Activated naive CD4-positive, alpha-beta T cell (primary cell): ENCODE results near the gene PCMTD2.
"Not testable (repeated sequence)": the region's sequence is repeated elsewhere in the genome, so short reads cannot be mapped to it uniquely, and the experiment has no call there.

Experiments
- DNase-seq, 4 experiments: peaks; one replicate each; lab custom pipeline; 2025; lab: John Stamatoyannopoulos, UW

Gene PCMTD2

GRCh38 chr20:64224351-64225170 lies 31.0 kb upstream of the PCMTD2 start:
- DNase-seq, result no peak

DNA sequence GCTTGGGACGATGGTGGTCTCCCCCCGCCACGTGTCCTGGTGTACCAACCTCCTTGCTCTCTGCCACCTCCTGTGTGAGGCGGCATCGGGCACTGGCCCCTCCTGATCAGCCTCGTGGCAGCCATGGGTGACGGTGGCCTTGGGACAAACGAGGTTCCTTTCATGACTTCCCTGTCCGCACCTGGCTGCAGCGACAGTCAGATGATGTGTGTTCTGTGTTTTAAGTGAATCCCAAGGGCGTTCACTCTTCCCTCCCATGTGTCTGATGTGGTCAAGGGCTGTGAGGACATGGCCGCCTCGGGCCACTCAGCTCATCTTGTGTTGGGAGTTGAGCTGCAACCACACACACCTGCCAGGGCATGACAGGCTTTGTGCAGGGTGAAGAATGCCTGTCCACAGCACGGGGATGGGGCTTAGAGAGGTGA lies 30.4 kb upstream of the PCMTD2 start:
- DNase-seq, result no peak

DNA sequence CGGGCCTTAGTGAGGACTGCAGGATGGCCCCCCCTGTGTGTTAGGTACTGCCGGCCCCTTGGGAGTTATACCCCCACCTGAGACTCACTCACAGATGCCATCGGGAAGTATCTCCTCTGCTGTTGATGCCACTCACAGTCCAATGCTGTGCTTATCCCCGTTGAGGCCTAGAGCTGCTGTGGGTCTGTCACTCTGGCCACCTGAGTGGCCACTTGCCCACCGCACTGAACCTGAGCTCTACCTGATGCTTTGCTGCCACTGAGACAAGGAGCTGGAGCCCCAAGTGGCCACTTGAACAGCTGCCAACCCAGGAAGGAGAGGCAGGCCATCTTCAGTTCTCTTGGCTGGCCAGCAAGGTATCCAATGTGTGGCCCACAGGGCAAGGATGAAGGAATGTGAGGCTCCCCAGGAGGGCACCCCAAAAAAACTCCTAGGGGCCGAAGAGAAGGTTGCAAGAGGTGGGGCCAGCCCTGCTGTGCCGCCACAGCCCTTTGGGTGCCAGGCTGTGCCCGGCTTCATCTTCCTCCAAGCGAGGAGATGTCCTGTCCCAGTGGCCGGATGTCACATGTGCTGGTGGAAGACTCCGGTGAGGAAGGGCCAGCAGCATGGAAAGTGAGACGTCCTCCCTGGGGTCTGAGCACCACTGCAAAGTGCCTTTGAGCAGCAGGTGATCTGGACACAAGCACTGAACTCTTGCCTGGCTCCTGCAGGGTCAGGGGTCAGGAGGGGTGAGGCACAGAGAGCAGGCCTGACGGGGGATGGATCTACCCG lies 29.5 kb upstream of the PCMTD2 start:
- no peak for DNase-seq

DNA sequence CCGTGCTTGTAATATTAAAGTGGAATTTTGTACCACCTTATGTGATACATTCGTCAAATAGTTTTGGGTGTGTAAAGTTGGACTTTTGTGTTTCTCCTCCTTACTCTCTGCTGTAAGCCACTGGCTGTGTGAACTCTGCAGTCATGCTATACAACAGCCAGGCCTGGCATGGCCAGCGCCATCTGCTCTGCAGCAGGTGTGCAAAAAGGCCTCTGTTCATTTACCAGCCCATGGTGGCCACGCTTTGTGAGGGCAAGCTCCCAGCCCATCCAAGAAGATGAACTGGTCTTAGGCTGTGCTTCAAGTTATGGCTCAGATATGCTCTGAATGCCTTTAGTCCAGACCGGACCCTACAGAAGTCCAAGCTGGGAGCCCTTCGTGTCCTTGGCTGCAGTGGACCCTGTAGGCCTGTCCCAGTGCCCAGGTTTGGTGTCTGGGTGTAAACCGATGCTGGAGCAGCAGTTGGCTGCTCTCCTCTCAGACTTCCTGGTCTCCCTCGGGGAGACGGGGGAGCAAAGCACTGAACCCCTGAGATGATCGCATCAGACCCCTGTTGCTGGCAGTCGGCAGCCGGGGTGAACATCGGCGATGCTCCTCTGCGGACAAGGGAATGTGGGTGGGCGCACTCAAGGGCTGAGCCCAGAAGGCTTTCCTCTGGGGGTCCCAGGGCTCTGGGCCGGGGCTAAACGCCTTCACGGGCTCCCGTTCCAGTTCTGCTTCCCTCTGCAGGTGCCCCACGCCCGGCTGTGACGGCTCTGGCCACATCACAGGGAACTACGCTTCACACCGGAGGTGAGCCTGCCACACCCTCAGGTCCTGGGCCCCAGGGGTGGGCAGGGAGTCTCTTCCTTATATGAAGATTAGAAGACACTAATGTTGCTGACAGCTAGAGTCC lies 28.6 kb upstream of the PCMTD2 start:
- no peak for DNase-seq

- no peak for DNase-seq
Measured at GRCh38 chr20:64228086-64228653, 27.4 kb upstream of the PCMTD2 start.

DNA sequence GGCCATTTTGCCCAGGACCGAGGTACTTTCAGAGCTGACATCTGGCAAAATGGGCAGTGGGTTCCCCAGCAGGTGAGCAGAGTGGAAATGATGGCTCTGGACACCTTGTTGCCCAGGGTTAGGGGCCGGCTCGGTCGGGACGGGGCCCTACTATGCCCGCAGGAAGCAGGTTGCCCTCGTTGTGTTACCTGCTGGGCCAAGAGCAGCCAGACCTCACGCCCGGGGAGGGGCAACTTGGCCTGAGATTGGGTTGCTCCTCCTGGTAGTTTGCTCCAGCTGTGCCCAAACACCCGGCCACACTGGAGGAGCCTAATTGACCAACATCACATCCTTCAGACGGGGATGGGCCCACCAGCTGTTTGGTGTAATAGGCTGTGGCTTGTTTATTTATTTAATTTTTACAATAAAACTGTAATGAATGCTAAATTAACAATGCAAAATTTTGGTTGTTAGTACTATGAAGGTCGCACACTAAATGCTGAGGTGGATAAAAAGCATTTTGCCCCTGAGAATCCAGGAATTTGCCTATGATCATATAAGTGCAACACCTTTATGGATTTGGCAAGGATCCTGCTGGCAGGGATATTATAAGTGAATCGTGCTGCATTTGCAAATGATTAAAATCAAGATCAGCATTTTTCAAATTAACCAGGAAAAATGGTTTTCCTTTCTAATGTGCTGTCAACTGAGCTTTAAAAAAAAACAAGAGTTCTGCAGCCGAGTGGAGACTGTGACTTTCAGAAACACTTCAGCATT lies 26.6 kb upstream of the PCMTD2 start:
- DNase-seq, result no peak

DNA sequence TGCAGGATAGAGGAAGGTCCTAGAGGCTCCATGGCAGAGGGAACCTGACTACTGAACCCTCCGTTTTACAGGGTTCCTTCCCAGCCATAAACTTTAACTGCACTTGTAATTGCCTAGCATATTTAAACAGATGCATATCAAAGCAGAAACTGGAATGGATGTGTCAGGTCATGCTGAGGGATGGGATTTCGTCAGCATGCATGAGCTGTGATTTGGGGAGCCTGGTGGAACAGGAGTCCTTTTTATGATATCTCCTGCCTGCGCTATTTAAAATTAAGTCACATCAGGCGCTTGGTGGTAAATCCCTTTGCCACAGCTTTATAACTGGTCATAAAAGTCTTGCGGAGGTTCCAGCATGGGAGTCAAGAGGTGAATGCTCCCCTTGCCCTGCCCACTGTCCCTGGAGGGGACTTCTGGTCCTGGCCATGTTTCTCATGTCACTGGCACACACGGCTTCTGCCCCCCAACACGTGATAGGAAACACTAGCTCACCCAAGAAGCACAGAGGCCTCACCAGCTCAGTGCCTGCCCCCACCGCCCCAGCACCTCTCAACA lies 26.0 kb upstream of the PCMTD2 start:
- DNase-seq, result no peak

DNA sequence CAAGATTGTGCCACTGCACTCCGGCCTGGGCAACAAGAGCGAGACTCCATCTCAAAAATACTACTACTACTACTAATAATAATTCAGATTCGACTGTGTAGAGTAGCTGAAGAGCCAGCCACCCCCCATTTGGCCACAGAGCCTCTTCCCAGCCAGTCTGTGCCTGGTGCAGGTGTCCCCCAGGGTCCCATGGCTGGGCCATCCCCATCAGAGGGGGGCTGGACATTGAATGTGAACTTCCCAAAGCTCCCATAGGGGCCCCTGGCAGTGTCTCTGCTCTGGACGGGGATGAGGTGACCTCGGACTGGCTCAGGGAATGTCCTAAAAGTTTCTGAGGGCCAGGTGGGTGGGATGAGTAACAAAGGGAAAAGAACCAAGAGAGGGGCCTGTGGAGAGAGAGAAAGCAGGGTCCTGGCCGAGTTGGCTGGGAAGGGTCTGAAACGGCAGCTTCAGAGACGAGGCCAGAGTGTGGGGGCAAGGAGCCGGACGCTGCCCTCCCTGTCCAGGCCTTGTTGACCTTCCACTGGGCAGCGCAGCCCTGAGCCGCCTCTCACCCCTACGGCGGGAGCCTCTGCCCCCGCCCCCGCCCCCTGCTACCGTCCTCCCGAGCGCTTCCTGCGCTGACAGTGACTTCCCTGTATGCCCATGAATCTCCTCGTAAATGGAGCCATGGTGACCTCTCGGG lies 24.9 kb upstream of the PCMTD2 start:
- no peak for DNase-seq

DNA sequence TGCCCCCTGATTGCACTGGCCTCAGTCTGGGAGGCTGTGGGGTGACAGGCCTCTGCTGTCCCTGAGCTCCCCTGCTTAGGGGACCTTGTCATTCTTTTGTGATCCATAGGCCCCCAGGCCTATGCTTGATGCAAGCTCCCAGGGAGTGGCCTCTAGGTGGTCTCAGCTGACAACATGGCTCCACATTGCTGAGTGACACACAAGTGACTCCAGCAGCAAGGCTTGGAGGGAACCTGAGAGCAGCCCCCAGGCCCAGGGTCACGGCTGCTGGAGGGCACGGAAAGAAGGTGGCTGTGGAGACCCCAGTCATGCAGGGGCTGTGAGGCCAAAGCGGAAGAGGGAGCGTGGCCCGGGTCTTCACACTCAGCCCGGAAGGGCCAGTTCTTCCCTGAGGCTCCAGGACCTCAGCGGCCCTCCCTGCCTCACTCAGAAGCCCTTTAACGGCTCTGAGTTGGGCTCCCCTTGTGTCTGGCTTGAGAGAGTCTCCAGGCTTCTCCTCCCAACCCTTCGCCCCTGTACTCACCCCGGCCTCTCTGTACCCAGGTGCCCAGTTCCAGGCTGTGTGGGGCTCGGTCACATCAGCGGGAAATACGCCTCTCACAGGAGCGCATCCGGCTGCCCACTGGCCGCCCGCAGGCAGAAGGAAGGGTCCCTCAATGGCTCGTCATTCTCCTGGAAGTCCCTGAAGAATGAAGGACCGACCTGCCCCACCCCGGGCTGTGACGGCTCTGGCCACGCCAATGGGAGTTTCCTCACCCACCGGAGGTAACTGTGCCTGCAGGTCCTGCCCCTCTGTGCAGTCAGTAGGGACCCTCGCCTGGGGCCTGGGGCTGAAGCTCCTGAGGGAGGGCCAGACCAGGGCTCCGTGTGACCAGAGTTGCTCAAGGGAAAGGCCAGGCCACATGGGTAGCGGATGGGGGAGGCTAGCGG lies 23.7 kb upstream of the PCMTD2 start:
- DNase-seq, result no peak

- no peak for DNase-seq
Measured at GRCh38 chr20:64232794-64233193, 22.8 kb upstream of the PCMTD2 start.

- no peak for DNase-seq
Measured at GRCh38 chr20:64233725-64234124, 21.8 kb upstream of the PCMTD2 start.

GRCh38 chr20:64234291-64234791 lies 21.2 kb upstream of the PCMTD2 start:
- DNase-seq, result no peak

GRCh38 chr20:64234921-64235565 lies 20.5 kb upstream of the PCMTD2 start:
- DNase-seq, result not testable (repeated sequence)

DNA sequence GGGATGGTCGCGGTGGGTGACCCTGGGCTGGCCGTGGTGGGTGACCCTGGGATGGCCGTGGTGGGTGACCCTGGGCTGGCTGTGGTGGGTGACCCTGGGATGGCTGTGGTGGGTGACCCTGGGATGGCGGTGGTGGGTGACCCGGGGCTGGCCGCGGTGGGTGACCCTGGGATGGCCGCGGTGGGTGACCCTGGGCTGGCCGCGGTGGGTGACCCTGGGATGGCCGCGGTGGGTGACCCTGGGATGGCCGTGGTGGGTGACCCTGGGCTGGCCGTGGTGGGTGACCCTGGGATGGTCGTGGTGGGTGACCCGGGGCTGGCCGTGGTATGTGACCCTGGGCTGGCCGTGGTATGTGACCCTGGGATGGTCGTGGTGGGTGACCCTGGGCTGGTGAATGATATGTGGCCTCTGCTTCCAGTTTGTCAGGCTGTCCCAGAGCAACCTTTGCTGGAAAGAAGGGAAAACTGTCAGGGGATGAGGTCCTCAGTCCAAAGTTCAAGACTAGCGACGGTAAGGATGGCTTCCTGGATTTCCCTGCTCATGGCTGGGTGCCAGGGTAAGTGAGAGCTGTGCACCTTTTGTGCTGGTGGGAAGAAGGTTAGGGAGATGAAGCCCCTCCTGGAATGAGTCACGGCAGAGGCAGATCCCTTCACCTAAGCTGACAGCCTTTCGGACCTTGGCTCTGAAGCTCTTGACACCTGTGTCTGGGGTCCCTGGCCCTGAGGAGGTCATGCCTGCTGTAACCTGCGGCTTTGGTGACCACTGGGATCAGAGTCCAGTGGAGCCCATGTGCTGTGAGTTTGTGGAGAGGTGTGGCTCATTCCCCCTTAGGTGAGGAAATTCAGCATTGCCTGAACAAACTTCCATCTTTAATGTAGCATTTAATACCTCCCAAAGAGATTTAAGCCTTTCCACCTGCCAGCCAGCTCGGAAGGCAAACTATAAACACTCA lies 19.1 kb upstream of the PCMTD2 start:
- DNase-seq, result no peak

- no peak for DNase-seq
Measured at GRCh38 chr20:64237316-64237715, 18.2 kb upstream of the PCMTD2 start.

DNA sequence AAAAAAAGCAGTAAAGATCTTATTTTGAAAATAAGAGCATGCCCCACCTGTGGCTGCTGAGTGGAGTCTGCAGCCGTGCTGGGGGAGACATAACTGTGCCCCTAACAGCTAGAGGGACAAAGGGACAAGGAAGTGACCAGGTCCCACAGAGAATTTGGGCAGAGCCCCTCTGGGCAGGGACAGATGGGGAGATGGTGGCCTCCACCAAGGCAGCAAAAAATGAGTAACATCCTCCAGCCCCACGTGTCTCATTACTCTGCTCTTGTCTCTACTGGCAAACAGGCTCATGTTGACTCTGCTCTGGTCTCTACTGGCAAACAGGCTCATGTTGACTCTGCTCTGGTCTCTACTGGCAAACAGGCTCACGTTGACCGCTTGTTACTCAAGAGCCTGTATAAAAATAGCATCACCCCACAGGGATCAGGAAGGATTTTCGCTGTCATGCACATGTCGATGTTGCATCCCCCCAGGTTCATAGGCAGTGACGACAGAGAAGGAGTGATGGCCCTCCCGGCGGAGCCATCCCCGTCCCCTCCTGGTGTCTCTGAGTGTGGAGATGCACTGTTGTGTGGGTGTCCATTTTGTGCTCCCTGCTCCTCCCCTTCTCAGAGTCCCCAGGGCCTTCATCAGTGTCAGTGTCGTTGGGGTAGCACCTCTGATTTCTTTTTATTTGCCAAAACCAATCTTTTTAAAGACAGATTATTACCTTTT lies 17.3 kb upstream of the PCMTD2 start:
- DNase-seq, result no peak
